Panc1 (cell line): Measurements from ENCODE around the gene SPTBN1. TPM values are rescaled to one million over a fixed set of nuclear protein-coding genes. Genes with fewer than 3 reads are reported as not detected.
A peak's percentile ranks its signal among the peaks of the same experiment; 100 is the strongest.

ENCODE experiments used
- ATAC-seq: fragments of 200-7000 bp; cut with Tn5 transposase; 2 replicates; pipeline ENCODE4 v1.9.1; 2020; ENCODE audit warnings: mild to moderate bottlenecking, moderate library complexity
- BruUV-seq: library from RNA; stranded (reverse); fragments of 400-500 nt; replicated peaks from 2 replicates; lab custom pipeline; 2021; lab: Mats Ljungman, UMichigan
- CTCF ChIA-PET: fragments of 300-600 bp; sonication (Branson Sonifier 250); formaldehyde crosslinking; loops from one replicate; lab custom pipeline; 2022; ENCODE audit warnings: antibody characterized with exemption; lab: Charles Lee
- POLR2A ChIA-PET: fragments of 300-600 bp; sonication (Branson Sonifier 250); formaldehyde crosslinking; loops from one replicate; lab custom pipeline; 2022; ENCODE audit warnings: antibody characterized with exemption; lab: Charles Lee
- DNase-seq: peaks from one replicate; pipeline ENCODE4 v3.0.0-alpha.2; 2010; ENCODE audit warnings: low read depth, low spot score
- H3K27ac ChIP-seq: 2 replicates; pipeline ENCODE4 v1.5.1; 2011; ENCODE audit warnings: mild to moderate bottlenecking, low read length, inconsistent platforms
- H3K27me3 ChIP-seq: fragments of 200-500 bp; sonication (Bioruptor generic); 2 replicates; pipeline ENCODE4 v1.6.0; 2014; ENCODE audit warnings: low read length, inconsistent platforms; ENCODE audit not compliant: control insufficient read depth, insufficient read depth
- H3K36me3 ChIP-seq: fragments of 200-500 bp; sonication (Bioruptor generic); 2 replicates; pipeline ENCODE4 v1.5.1; 2014; ENCODE audit warnings: inconsistent platforms, mild to moderate bottlenecking, low read length, moderate library complexity; ENCODE audit not compliant: control insufficient read depth, insufficient read depth
- H3K4me1 ChIP-seq: 2 replicates; pipeline ENCODE4 v1.5.1; 2011; ENCODE audit warnings: inconsistent platforms, mild to moderate bottlenecking, low read length, moderate library complexity; ENCODE audit not compliant: control insufficient read depth, insufficient read depth
- H3K4me3 ChIP-seq, 2 experiments: 2 replicates each; pipeline ENCODE4 v1.5.1; 2011 to 2012; ENCODE audit warnings: low read depth in 2 of 2, low read length in 2 of 2, mild to moderate bottlenecking in 2 of 2, inconsistent platforms in 1 of 2, moderate library complexity in 1 of 2
- H3K9me3 ChIP-seq: fragments of 200-500 bp; sonication (Bioruptor generic); 2 replicates; pipeline ENCODE4 v1.5.1; 2014; ENCODE audit warnings: low read depth, mild to moderate bottlenecking, inconsistent platforms, low read length, moderate library complexity; ENCODE audit not compliant: control insufficient read depth, insufficient read depth
- POLR2AphosphoS5 ChIP-seq: IDR thresholded peaks from 2 replicates; pipeline ENCODE4 v1.6.1; 2012; ENCODE audit warnings: mild to moderate bottlenecking, low read depth, low read length, moderate library complexity
- SIN3A ChIP-seq: IDR thresholded peaks from 2 replicates; pipeline ENCODE4 v1.6.1; 2012; ENCODE audit warnings: low read depth, mild to moderate bottlenecking, low read length, moderate library complexity, borderline replicate concordance; ENCODE audit not compliant: insufficient read depth
- TCF7L2 ChIP-seq: IDR thresholded peaks from 2 replicates; pipeline ENCODE4 v1.6.1; 2011; ENCODE audit warnings: mild to moderate bottlenecking, low read depth, low read length, inconsistent platforms
- in situ Hi-C: cut with HindIII; loops from 2 replicates; pipeline ENCODE4 v1.10.0; 2016; ENCODE audit warnings: low sequenced_read_pairs, low pct_unique_long_range_greater_than_20kb
- intact Hi-C: fragments of 100-400 bp; cut with micrococcal nuclease; formaldehyde crosslinking; loops from one replicate; pipeline ENCODE4 v1.10.0; 2022; ENCODE audit not compliant: unreplicated experiment
- total RNA-seq: library from RNA; stranded (reverse); gene quantifications from one replicate; pipeline ENCODE4 v1.2.1, GENCODE V29; 2021; ENCODE audit not compliant: unreplicated experiment
- TF ChIP-seq, protein P1 (sequence below): fragments of 450-650 bp; IDR thresholded peaks from 2 replicates; pipeline ENCODE4 v1.5.1; 2017; ENCODE audit warnings: mild to moderate bottlenecking
- TF ChIP-seq, protein P2 (sequence below), 2 experiments: IDR thresholded peaks; 2 replicates each; pipeline ENCODE4 v1.6.1; 2011 to 2012; ENCODE audit warnings: low read depth in 2 of 2, control low read depth in 1 of 2, low read length in 1 of 2, mild to moderate bottlenecking in 1 of 2, moderate library complexity in 1 of 2; ENCODE audit not compliant: insufficient read depth in 1 of 2

Gene SPTBN1
- total RNA-seq, 1 experiment from 2014 or later, result 169 TPM

DNA sequence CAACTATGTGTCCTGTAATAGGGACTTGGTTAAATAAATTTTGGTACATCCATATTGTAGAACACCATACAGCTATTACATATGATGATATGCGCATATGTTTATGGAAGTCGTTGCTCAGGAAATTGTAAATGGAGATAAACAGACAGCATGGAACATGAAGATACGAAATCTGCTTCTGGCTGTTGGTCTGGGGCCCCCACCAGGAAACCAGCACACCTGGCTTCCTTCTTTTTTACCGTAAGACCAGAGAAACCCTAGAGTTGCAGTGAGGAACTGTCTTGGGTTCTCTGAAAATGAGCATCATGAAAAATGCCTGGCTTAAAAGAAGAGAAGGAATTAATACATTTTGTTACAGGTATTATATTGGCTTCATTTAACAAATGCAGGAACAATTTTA, 40.8 kb downstream of the SPTBN1 start:
- Histone ChIP-seq H3K4me1 (peaks cover 6% of the 10 kb centered on the region), H3K27ac (no peak overlapping the region), H3K36me3 (no peaks in the 10 kb centered on the region), H3K27me3 (no peaks in the 10 kb centered on the region), H3K4me3 (no peak overlapping the region), H3K9me3 (no peaks in the 10 kb centered on the region)
- ATAC-seq, result no peak
- ChIA-PET CTCF (no interaction called here), POLR2A (no interaction called here)
- BruUV-seq, result no TSS peak
- DNase-seq, result no peak
- intact Hi-C loops, result no loop called here
- in situ Hi-C loops, result no loop called here
- TF ChIP-seq TCF7L2 (no peak), POLR2AphosphoS5 (no peak), SIN3A (no peak)

DNA sequence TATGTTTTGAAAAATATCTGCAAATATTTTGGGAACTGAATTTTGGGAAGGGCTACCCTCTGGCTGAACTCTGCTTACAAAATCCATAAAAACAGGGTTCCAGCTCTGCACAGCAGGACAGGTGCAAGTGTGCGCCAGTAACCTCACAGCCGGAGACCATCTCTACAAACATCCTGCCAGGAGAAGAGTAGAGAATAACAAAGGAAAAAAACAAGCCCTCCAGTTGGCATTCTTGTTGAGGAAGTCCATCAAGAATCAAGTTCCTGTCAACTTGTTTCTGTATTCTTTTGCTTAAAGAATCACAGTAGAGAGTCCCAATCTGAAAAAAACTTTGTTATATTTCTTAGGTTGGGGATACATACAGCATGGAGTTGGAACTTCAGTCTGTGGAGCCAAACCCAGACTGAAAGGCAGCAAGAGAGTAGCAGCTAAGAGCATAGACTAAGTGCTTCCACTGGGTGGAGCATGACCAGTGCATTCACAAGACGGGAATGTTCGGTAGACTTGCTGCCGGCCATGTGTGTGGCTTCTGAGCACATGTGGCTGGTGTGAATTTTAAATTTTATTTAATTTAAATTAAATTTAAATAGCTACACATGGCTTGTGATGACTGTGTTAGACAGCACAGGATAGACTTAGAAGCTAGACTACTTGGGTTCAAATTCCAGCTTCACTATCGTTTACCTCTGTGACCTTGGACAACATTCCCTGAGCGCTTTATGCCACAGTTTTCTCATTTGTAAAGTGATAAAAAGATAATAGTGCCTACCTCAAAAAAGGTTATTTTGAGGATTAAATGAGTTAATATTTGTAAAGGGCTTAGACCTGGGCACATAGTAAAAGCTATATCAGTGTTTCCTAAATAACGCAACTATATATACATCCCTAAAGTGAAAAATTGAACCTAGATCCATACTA, 41.9 kb downstream of the SPTBN1 start:
- DNase-seq (no peak), ATAC-seq (peak; percentile 82)
- CTCF ChIA-PET, result no interaction called here
- no peak overlapping the region for H3K4me3 ChIP-seq
- TF ChIP-seq, protein P1, sequence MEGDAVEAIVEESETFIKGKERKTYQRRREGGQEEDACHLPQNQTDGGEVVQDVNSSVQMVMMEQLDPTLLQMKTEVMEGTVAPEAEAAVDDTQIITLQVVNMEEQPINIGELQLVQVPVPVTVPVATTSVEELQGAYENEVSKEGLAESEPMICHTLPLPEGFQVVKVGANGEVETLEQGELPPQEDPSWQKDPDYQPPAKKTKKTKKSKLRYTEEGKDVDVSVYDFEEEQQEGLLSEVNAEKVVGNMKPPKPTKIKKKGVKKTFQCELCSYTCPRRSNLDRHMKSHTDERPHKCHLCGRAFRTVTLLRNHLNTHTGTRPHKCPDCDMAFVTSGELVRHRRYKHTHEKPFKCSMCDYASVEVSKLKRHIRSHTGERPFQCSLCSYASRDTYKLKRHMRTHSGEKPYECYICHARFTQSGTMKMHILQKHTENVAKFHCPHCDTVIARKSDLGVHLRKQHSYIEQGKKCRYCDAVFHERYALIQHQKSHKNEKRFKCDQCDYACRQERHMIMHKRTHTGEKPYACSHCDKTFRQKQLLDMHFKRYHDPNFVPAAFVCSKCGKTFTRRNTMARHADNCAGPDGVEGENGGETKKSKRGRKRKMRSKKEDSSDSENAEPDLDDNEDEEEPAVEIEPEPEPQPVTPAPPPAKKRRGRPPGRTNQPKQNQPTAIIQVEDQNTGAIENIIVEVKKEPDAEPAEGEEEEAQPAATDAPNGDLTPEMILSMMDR, result peak; percentile 52
- TF ChIP-seq, protein P2, sequence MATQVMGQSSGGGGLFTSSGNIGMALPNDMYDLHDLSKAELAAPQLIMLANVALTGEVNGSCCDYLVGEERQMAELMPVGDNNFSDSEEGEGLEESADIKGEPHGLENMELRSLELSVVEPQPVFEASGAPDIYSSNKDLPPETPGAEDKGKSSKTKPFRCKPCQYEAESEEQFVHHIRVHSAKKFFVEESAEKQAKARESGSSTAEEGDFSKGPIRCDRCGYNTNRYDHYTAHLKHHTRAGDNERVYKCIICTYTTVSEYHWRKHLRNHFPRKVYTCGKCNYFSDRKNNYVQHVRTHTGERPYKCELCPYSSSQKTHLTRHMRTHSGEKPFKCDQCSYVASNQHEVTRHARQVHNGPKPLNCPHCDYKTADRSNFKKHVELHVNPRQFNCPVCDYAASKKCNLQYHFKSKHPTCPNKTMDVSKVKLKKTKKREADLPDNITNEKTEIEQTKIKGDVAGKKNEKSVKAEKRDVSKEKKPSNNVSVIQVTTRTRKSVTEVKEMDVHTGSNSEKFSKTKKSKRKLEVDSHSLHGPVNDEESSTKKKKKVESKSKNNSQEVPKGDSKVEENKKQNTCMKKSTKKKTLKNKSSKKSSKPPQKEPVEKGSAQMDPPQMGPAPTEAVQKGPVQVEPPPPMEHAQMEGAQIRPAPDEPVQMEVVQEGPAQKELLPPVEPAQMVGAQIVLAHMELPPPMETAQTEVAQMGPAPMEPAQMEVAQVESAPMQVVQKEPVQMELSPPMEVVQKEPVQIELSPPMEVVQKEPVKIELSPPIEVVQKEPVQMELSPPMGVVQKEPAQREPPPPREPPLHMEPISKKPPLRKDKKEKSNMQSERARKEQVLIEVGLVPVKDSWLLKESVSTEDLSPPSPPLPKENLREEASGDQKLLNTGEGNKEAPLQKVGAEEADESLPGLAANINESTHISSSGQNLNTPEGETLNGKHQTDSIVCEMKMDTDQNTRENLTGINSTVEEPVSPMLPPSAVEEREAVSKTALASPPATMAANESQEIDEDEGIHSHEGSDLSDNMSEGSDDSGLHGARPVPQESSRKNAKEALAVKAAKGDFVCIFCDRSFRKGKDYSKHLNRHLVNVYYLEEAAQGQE (IDR thresholded peaks at IDR 0.05; ENCODE audit: insufficient read depth in 1 of 2, low read depth in 2 of 2, low read length in 1 of 2), result no peak
- TF ChIP-seq TCF7L2, result no peak
- H3K27me3 ChIP-seq, result no peaks in the 10 kb centered on the region
- POLR2A ChIA-PET, result no interaction called here
- no peak overlapping the region for H3K27ac ChIP-seq
- intact Hi-C loops, result no loop called here
- in situ Hi-C loops, result no loop called here
- H3K4me1 ChIP-seq, result no peaks in the 10 kb centered on the region
- H3K9me3 ChIP-seq, result no peaks in the 10 kb centered on the region
- BruUV-seq, result no TSS peak
- H3K36me3 ChIP-seq, result no peaks in the 10 kb centered on the region

DNA sequence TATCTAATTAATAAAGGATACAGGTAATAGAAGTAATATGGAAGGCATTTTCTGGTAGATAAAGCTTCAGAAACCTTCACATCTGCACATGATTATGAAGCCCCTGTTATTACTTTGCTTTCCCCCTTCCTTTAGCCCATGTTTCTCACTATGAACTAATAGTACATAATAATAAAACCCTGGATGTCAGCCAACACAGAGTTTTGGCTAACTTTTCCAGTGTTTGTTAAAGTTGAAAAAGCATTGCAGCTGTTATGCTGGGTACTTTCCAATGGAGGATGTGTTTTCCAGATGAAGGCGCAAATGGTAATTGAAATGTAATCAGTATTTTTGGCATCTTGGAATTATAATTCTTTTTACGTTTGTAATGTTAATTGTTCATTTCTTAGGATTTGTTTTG, 43.5 kb downstream of the SPTBN1 start:
- no peak for DNase-seq
- Histone ChIP-seq H3K4me1 (no peaks in the 10 kb centered on the region), H3K4me3 (no peak overlapping the region), H3K27ac (no peak overlapping the region), H3K27me3 (no peaks in the 10 kb centered on the region), H3K36me3 (no peaks in the 10 kb centered on the region), H3K9me3 (no peaks in the 10 kb centered on the region)
- no peak for ATAC-seq
- in situ Hi-C loops, result no loop called here
- intact Hi-C loops, result no loop called here
- no peak for TF ChIP-seq POLR2AphosphoS5
- TF ChIP-seq, protein P2 (IDR thresholded peaks at IDR 0.05; ENCODE audit: insufficient read depth in 1 of 2, low read depth in 2 of 2, low read length in 1 of 2), result no peak
- no peak for TF ChIP-seq SIN3A
- TF ChIP-seq, protein P1, result no peak
- ChIA-PET POLR2A (no interaction called here), CTCF (no interaction called here)
- no TSS peak for BruUV-seq
